Adrenal gland (tissue), 5 donors: ENCODE results near the gene DCAF17.

ENCODE experiments used
- CTCF ChIP-seq, 6 experiments: fragments of 450-650 bp in 4 of 6; fragments of 200-600 bp in 2 of 6; sonication (generic) in 1 of 6; IDR thresholded peaks; 1 replicate in 5 of 6; 2 replicates in 1 of 6; pipeline versions ENCODE4 v1.5.1 to v1.8.0; 2016 to 2021; ENCODE audit warnings: antibody characterized with exemption in 6 of 6, mild to moderate bottlenecking in 2 of 6, moderate library complexity in 1 of 6
- POLR2A ChIP-seq, 2 donors: fragments of 450-650 bp; IDR thresholded peaks; one replicate each; pipeline ENCODE4 v1.6.1; 2017; ENCODE audit warnings: antibody characterized with exemption in 2 of 2, mild to moderate bottlenecking in 2 of 2, moderate library complexity in 1 of 2
- donor health status: DM: no; HTN: no; CAD: no.

GRCh38 chr2:171412571-171413175 is 21.4 kb upstream of the DCAF17 start:
- no peak for TF ChIP-seq CTCF (IDR thresholded peaks at IDR 0.05)
- no peak for TF ChIP-seq POLR2A (IDR thresholded peaks at IDR 0.05)
